ENCODE results near the gene RABGGTB. TPM values are rescaled to one million over a fixed set of nuclear protein-coding genes. Genes with fewer than 3 reads are reported as not detected.

Gene RABGGTB
- total and polyA plus RNA-seq, 9 of the 15 experiments (the other 6 are each of a cell fraction or from before 2014, with no cell fraction given): 148 to 354 (median 206) TPM

GRCh38 chr1:75796376-75797272 is 10.6 kb downstream of the RABGGTB start, which contains the start of gene MSH4 (continued):
- TF ChIP-seq E2F3 (CRISPR knock-in tag; IDR thresholded peaks at IDR 0.05) (peak; percentile 67; the same call in 1 of the 2 replicates), THRB (CRISPR knock-in tag; conservative IDR thresholded peaks at IDR 0.05) (peak; percentile 99), BCLAF1 (IDR thresholded peaks at IDR 0.05; ENCODE audit: borderline replicate concordance in 1 of 2, control insufficient read depth in 1 of 2, low read depth in 2 of 2, low read length in 1 of 2) (peak; percentile 61 to 86), ZNF347 (CRISPR knock-in tag; IDR thresholded peaks at IDR 0.05; ENCODE audit: low read depth) (peak; percentile 78), ZFP91 (CRISPR knock-in tag; IDR thresholded peaks at IDR 0.05) (peak; percentile 23; the same call in 1 of the 2 replicates), EWSR1 (IDR thresholded peaks at IDR 0.05; ENCODE audit: borderline replicate concordance, low read depth, partially characterized antibody) (peak; percentile 98), ETS1 (conservative IDR thresholded peaks at IDR 0.05; ENCODE audit: control insufficient read depth, low read depth, low read length) (peak; percentile 44; the same call in 1 of the 2 replicates), FUS (optimal IDR thresholded peaks at IDR 0.05; ENCODE audit: low read depth, low read length) (peak; percentile 57), ZBTB5 (IDR thresholded peaks at IDR 0.05) (no peak), PPARD (CRISPR knock-in tag; IDR thresholded peaks at IDR 0.05) (no peak), KLF10 (CRISPR knock-in tag; IDR thresholded peaks at IDR 0.05) (peak; percentile 83; the same call in 1 of the 2 replicates), DIDO1 (tag; IDR thresholded peaks at IDR 0.05; ENCODE audit: low read depth) (no peak), ZFP1 (CRISPR knock-in tag; IDR thresholded peaks at IDR 0.05) (0 out of 2 replicates have a peak, but pooled peaks have one; percentile 44), HMG20A (CRISPR knock-in tag; conservative IDR thresholded peaks at IDR 0.05) (peak; percentile 55; the same call in 1 of the 2 replicates)

Measured in K562 (cell line).